DMS79 (cell line): ENCODE results near the gene PLCB4.

Experiments
- DNase-seq: peaks from one replicate; lab custom pipeline; 2025; lab: John Stamatoyannopoulos, UW

The PLCB4 gene

GRCh38 chr20:9520086-9520485 is 451.2 kb downstream of the PLCB4 start:
- DNase-seq: no peak

DNA sequence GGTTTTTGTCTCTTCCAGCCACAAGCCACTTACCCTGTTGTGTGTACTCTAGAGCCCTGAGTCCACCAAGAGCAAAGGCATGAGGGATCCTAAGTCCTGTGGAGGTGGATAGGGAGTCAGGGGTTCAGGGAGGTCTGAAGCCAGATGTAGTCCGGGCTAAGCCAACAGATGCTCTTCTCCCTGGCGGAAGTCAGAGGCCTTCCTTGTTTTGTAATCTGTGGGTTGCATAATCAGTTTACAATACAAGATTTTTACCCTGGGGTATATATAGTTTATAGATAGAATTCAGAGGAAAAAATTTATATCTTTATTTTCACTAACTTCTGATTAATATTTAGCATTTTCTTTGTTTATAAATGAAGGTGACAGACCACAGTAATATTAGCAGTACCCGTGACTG is 454.7 kb downstream of the PLCB4 start:
- no peak for DNase-seq
